IMR-90 (cell line): ENCODE data around the gene RRP1B. TPM values are rescaled to one million over a fixed set of nuclear protein-coding genes. Genes with fewer than 3 reads are reported as not detected.

Experiments used
- ATAC-seq: fragments of 200-7000 bp; cut with Tn5 transposase; 2 replicates; pipeline ENCODE4 v1.9.1; 2020; ENCODE audit warnings: low read depth, mild to moderate bottlenecking, moderate library complexity
- BruUV-seq: library from RNA; stranded (reverse); fragments of 400-500 nt; replicated peaks from 2 replicates; lab custom pipeline; 2021; lab: Mats Ljungman, UMichigan
- CTCF ChIA-PET: fragments of 300-600 bp; formaldehyde crosslinking; extraction: SDS; loops from one replicate; lab custom pipeline; 2021; ENCODE audit warnings: antibody characterized with exemption; lab: Yijun Ruan, JAX
- POLR2A ChIA-PET: fragments of 300-600 bp; sonication (Branson Sonifier 250); formaldehyde crosslinking; loops from one replicate; lab custom pipeline; 2022; ENCODE audit warnings: antibody characterized with exemption; ENCODE audit not compliant: unreplicated experiment; lab: Charles Lee
- DNase-seq: peaks from one replicate; pipeline ENCODE4 v3.0.0; 2013
- H2AFZ ChIP-seq: replicated peaks from 2 replicates; pipeline ENCODE3; 2013; ENCODE audit warnings: low read length, mild to moderate bottlenecking; ENCODE audit not compliant: poor library complexity
- H2AK5ac ChIP-seq: 2 replicates; pipeline ENCODE4 v1.6.1; 2013; ENCODE audit warnings: low read depth, low read length, inconsistent platforms
- H2AK9ac ChIP-seq: replicated peaks from 2 replicates; pipeline ENCODE3; 2013; ENCODE audit warnings: mild to moderate bottlenecking, low read depth, low read length, moderate library complexity; ENCODE audit not compliant: poor library complexity
- H2BK120ac ChIP-seq: 2 replicates; pipeline ENCODE4 v1.6.1; 2013; ENCODE audit warnings: low read depth, low read length, inconsistent platforms
- H2BK15ac ChIP-seq: 3 replicates; pipeline ENCODE4 v1.6.1; 2013; ENCODE audit warnings: low read depth, low read length, inconsistent platforms
- H2BK20ac ChIP-seq: 2 replicates; pipeline ENCODE4 v1.6.1; 2013; ENCODE audit warnings: low read depth, mild to moderate bottlenecking, inconsistent platforms, low read length, moderate library complexity
- H2BK5ac ChIP-seq: 2 replicates; pipeline ENCODE4 v1.6.1; 2013; ENCODE audit warnings: mild to moderate bottlenecking, low read depth, low read length, inconsistent platforms; ENCODE audit not compliant: poor library complexity, severe bottlenecking
- H3K14ac ChIP-seq: replicated peaks from 2 replicates; pipeline ENCODE4 v1.6.1; 2013; ENCODE audit warnings: low read depth, low read length, inconsistent platforms
- H3K18ac ChIP-seq: 2 replicates; pipeline ENCODE4 v1.6.1; 2013; ENCODE audit warnings: low read depth, low read length, control low read depth
- H3K23ac ChIP-seq: 2 replicates; pipeline ENCODE4 v1.6.1; 2013; ENCODE audit warnings: low read depth, low read length, inconsistent platforms
- H3K27ac ChIP-seq: 2 replicates; pipeline ENCODE4 v1.5.1; 2013; ENCODE audit warnings: mild to moderate bottlenecking, control low read depth, low read length; ENCODE audit not compliant: insufficient read depth
- H3K27me3 ChIP-seq: 2 replicates; pipeline ENCODE4 v1.6.1; 2013; ENCODE audit warnings: low read length; ENCODE audit not compliant: control insufficient read depth, insufficient read depth
- H3K36me3 ChIP-seq: 2 replicates; pipeline ENCODE4 v1.6.1; 2013; ENCODE audit warnings: low read length, mixed read lengths; ENCODE audit not compliant: control insufficient read depth, insufficient read depth
- H3K4ac ChIP-seq: 2 replicates; pipeline ENCODE4 v1.6.1; 2013; ENCODE audit warnings: low read depth, low read length, inconsistent platforms
- H3K4me1 ChIP-seq: 2 replicates; pipeline ENCODE4 v1.6.1; 2013; ENCODE audit warnings: low read length, mixed read lengths; ENCODE audit not compliant: control insufficient read depth, insufficient read depth
- H3K4me2 ChIP-seq: 2 replicates; pipeline ENCODE4 v1.6.1; 2013; ENCODE audit warnings: low read depth, mild to moderate bottlenecking, control low read depth, low read length, moderate library complexity
- H3K4me3 ChIP-seq: 2 replicates; pipeline ENCODE4 v1.5.1; 2013; ENCODE audit warnings: low read depth, mild to moderate bottlenecking, control low read depth, low read length, moderate library complexity; ENCODE audit not compliant: insufficient read depth
- H3K56ac ChIP-seq: 2 replicates; pipeline ENCODE4 v1.6.1; 2013; ENCODE audit warnings: low read length, inconsistent platforms; ENCODE audit not compliant: insufficient read depth; ENCODE audit errors: extremely low read depth
- H3K79me1 ChIP-seq, 2 experiments: 2 replicates each; pipeline ENCODE4 v1.6.1; 2013; ENCODE audit warnings: low read length in 2 of 2, inconsistent platforms in 1 of 2, low read depth in 1 of 2
- H3K9ac ChIP-seq: 2 replicates; pipeline ENCODE4 v1.6.1; 2013; ENCODE audit warnings: low read depth, low read length, control low read depth
- H3K9me1 ChIP-seq: 2 replicates; pipeline ENCODE4 v1.6.1; 2013; ENCODE audit warnings: low read length, inconsistent platforms; ENCODE audit not compliant: insufficient read depth
- H3K9me3 ChIP-seq: 2 replicates; pipeline ENCODE4 v1.6.1; 2013; ENCODE audit warnings: low read length; ENCODE audit not compliant: control insufficient read depth, insufficient read depth
- H4K20me1 ChIP-seq: 2 replicates; pipeline ENCODE4 v1.6.1; 2013; ENCODE audit warnings: low read length, inconsistent platforms; ENCODE audit not compliant: insufficient read depth
- H4K5ac ChIP-seq: 2 replicates; pipeline ENCODE4 v1.6.1; 2013; ENCODE audit warnings: mild to moderate bottlenecking, low read depth, low read length, control low read depth
- H4K8ac ChIP-seq, 2 experiments: 2 replicates each; pipeline ENCODE4 v1.6.1; 2013; ENCODE audit warnings: low read depth in 2 of 2, low read length in 2 of 2, control low read depth in 1 of 2, inconsistent platforms in 1 of 2
- H4K91ac ChIP-seq: 2 replicates; pipeline ENCODE4 v1.6.1; 2013; ENCODE audit warnings: low read depth, low read length, inconsistent platforms; ENCODE audit not compliant: insufficient read depth
- BHLHE40 ChIP-seq: fragments of 150-350 bp; IDR thresholded peaks from 2 replicates; pipeline ENCODE4 v1.6.1; 2016; ENCODE audit warnings: mild to moderate bottlenecking, low read depth, low read length
- CEBPB ChIP-seq: IDR thresholded peaks from 2 replicates; pipeline ENCODE4 v1.6.1; 2012; ENCODE audit warnings: low read depth, low read length, improper control_type of control experiment
- CHD1 ChIP-seq: IDR thresholded peaks from 2 replicates; pipeline ENCODE4 v1.6.1; 2012; ENCODE audit warnings: low read depth, low read length, improper control_type of control experiment
- FOS ChIP-seq: fragments of 150-350 bp; IDR thresholded peaks from 2 replicates; pipeline ENCODE4 v1.6.1; 2016; ENCODE audit warnings: low read depth, low read length
- MAFK ChIP-seq: IDR thresholded peaks from 2 replicates; pipeline ENCODE4 v1.6.1; 2012; ENCODE audit warnings: low read depth, low read length, improper control_type of control experiment
- MAZ ChIP-seq: IDR thresholded peaks from 2 replicates; pipeline ENCODE4 v1.6.1; 2012; ENCODE audit warnings: low read depth, mild to moderate bottlenecking, low read length, improper control_type of control experiment, moderate library complexity, borderline replicate concordance
- MXI1 ChIP-seq: IDR thresholded peaks from 2 replicates; pipeline ENCODE4 v1.6.1; 2012; ENCODE audit warnings: low read depth, mild to moderate bottlenecking, low read length, moderate library complexity, borderline replicate concordance
- NFE2L2 ChIP-seq: fragments of 150-350 bp; IDR thresholded peaks from 2 replicates; pipeline ENCODE4 v1.6.1; 2016; ENCODE audit warnings: low read depth, mild to moderate bottlenecking, low read length
- POLR2A ChIP-seq: IDR thresholded peaks from 2 replicates; pipeline ENCODE4 v1.6.1; 2012; ENCODE audit warnings: mild to moderate bottlenecking, low read depth, low read length
- RAD21 ChIP-seq: IDR thresholded peaks from 2 replicates; pipeline ENCODE4 v1.6.1; 2012; ENCODE audit warnings: low read length, improper control_type of control experiment
- RCOR1 ChIP-seq: IDR thresholded peaks from 2 replicates; pipeline ENCODE4 v1.6.1; 2012; ENCODE audit warnings: mild to moderate bottlenecking, low read length, improper control_type of control experiment; ENCODE audit not compliant: insufficient replicate concordance
- RFX5 ChIP-seq: IDR thresholded peaks from 2 replicates; pipeline ENCODE4 v1.8.0; 2012; ENCODE audit warnings: low read depth, mild to moderate bottlenecking, low read length, moderate library complexity
- SMC3 ChIP-seq: fragments of 150-350 bp; IDR thresholded peaks from 2 replicates; pipeline ENCODE4 v1.6.1; 2016; ENCODE audit warnings: low read depth, mild to moderate bottlenecking, antibody characterized with exemption, low read length, moderate library complexity
- WGBS, 2 experiments: methylation state at CpG; one replicate each; pipeline versions ENCODE4 v1.1.5 to v1.1.7; 2013; ENCODE audit warnings: missing lambda C conversion rate in 2 of 2; ENCODE audit not compliant: insufficient read length in 1 of 2; ENCODE audit errors: extremely low coverage in 2 of 2; 5-methylcytosine and 5-hydroxymethylcytosine counted together
- dilution Hi-C: fragments of 300-500 bp; cut with HindIII; formaldehyde crosslinking; loops from one replicate; pipeline ENCODE4 v1.14.3; 2018; ENCODE audit warnings: low sequenced_read_pairs; ENCODE audit not compliant: unreplicated experiment
- in situ Hi-C: fragments of 300-500 bp; cut with MboI; formaldehyde crosslinking; loops from 3 replicates; pipeline ENCODE4 v1.14.3; 2019; ENCODE audit warnings: low sequenced_read_pairs, inconsistent platforms, mixed read lengths
- intact Hi-C: fragments of 100-400 bp; cut with micrococcal nuclease; formaldehyde crosslinking; loops from 2 replicates; pipeline ENCODE4 v1.10.0; 2022
- polyA plus RNA-seq, 3 experiments: library from polyadenylated mRNA; depleted of rRNA; stranded (reverse); fragments of >200 nt; gene quantifications; 2 replicates each; pipeline ENCODE4 v1.2.3, GENCODE V29; 2012; ENCODE audit warnings: low replicate concordance in 1 of 3
- total RNA-seq: library from RNA; depleted of rRNA; stranded (reverse); fragments of >200 nt; gene quantifications from 2 replicates; pipeline ENCODE4 v1.2.3, GENCODE V29; 2012
- TF ChIP-seq, protein P1 (sequence below): fragments of 150-350 bp; IDR thresholded peaks from 2 replicates; pipeline ENCODE4 v1.6.1; 2016; ENCODE audit warnings: low read depth, mild to moderate bottlenecking, low read length, moderate library complexity, borderline replicate concordance
- TF ChIP-seq, protein P2 (sequence below): fragments of 150-350 bp; IDR thresholded peaks from 2 replicates; pipeline ENCODE4 v1.6.1; 2017; ENCODE audit warnings: mild to moderate bottlenecking, antibody characterized with exemption, low read length, low read depth
- TF ChIP-seq, protein P3 (sequence below): conservative IDR thresholded peaks from 2 replicates; pipeline ENCODE4 v1.5.1; 2012; ENCODE audit warnings: mild to moderate bottlenecking, low read depth, low read length, improper control_type of control experiment

RRP1B gene
- total and polyA plus RNA-seq, 2 of the 4 experiments (the other 2 are of a cell fraction), result 11.1 to 16.1 TPM

DNA sequence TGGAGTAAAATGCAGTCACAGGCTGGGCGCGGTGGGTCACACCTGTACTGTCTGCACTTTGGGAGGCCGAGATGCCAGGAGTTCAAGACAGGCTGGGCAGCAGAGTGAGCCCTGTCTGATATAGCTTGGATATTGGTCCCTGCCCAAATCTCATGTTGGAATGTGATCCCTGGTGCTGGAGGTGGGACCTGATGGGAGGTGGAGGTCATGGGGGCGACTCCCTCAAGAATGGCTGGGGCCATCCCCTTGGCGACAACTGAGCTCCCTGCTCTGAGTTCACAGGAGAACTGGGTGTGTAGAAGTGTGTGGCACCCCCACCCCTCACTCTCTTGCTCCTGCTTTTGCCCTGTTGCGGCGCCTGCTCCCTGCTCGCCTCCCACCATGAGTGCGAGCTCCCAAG is 48.1 kb downstream of the RRP1B start:
- 100% methylated on average over 1 of the region's 9 CpGs; no CpG with 5 or more reads in 1 of the 2 experiments for WGBS, 2 experiments
- peaks cover 8% of the 10 kb centered on the region; the same call in 1 of the 2 replicates for H3K4me1 ChIP-seq
- intact Hi-C loops, result no loop called here
- H3K23ac ChIP-seq, result no peak overlapping the region
- H3K79me1 ChIP-seq, result no peaks in the 10 kb centered on the region
- no peak overlapping the region for H4K8ac ChIP-seq
- CTCF ChIA-PET, result no interaction called here
- H2BK120ac ChIP-seq, result no peak overlapping the region
- H3K56ac ChIP-seq, result no peak overlapping the region
- dilution Hi-C loops, result no loop called here
- no peaks in the 10 kb centered on the region for H3K36me3 ChIP-seq
- no peak overlapping the region for H4K91ac ChIP-seq
- in situ Hi-C loops, result no loop called here
- H3K4ac ChIP-seq, result no peak overlapping the region
- DNase-seq (no peak), ATAC-seq (no peak)
- H4K5ac ChIP-seq, result no peak overlapping the region
- H2BK20ac ChIP-seq, result no peak overlapping the region
- H3K4me2 ChIP-seq, result no peak overlapping the region
- H2BK5ac ChIP-seq, result no peak overlapping the region
- H4K20me1 ChIP-seq, result no peaks in the 10 kb centered on the region
- no peak overlapping the region for H2AK5ac ChIP-seq
- H3K9me1 ChIP-seq, result no peaks in the 10 kb centered on the region
- H2AK9ac ChIP-seq, result peak overlapping the region; percentile 76
- no peaks in the 10 kb centered on the region; the same call in 1 of the 2 replicates for H3K27me3 ChIP-seq
- H3K9ac ChIP-seq, result no peak overlapping the region
- no peak overlapping the region for H3K18ac ChIP-seq
- H2AFZ ChIP-seq, result no peak overlapping the region
- BruUV-seq, result no TSS peak
- POLR2A ChIA-PET, result no interaction called here
- TF ChIP-seq CEBPB, result no peak
- no peak for TF ChIP-seq MAZ
- no peak for TF ChIP-seq BHLHE40
- TF ChIP-seq, protein P1, sequence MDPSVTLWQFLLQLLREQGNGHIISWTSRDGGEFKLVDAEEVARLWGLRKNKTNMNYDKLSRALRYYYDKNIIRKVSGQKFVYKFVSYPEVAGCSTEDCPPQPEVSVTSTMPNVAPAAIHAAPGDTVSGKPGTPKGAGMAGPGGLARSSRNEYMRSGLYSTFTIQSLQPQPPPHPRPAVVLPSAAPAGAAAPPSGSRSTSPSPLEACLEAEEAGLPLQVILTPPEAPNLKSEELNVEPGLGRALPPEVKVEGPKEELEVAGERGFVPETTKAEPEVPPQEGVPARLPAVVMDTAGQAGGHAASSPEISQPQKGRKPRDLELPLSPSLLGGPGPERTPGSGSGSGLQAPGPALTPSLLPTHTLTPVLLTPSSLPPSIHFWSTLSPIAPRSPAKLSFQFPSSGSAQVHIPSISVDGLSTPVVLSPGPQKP, result no peak
- TF ChIP-seq FOS, result no peak
- TF ChIP-seq POLR2A, result no peak
- TF ChIP-seq SMC3, result no peak
- TF ChIP-seq MXI1, result no peak
- no peak for TF ChIP-seq NFE2L2
- TF ChIP-seq, protein P2, sequence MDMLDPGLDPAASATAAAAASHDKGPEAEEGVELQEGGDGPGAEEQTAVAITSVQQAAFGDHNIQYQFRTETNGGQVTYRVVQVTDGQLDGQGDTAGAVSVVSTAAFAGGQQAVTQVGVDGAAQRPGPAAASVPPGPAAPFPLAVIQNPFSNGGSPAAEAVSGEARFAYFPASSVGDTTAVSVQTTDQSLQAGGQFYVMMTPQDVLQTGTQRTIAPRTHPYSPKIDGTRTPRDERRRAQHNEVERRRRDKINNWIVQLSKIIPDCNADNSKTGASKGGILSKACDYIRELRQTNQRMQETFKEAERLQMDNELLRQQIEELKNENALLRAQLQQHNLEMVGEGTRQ, result no peak
- no peak for TF ChIP-seq RCOR1
- TF ChIP-seq, protein P3, sequence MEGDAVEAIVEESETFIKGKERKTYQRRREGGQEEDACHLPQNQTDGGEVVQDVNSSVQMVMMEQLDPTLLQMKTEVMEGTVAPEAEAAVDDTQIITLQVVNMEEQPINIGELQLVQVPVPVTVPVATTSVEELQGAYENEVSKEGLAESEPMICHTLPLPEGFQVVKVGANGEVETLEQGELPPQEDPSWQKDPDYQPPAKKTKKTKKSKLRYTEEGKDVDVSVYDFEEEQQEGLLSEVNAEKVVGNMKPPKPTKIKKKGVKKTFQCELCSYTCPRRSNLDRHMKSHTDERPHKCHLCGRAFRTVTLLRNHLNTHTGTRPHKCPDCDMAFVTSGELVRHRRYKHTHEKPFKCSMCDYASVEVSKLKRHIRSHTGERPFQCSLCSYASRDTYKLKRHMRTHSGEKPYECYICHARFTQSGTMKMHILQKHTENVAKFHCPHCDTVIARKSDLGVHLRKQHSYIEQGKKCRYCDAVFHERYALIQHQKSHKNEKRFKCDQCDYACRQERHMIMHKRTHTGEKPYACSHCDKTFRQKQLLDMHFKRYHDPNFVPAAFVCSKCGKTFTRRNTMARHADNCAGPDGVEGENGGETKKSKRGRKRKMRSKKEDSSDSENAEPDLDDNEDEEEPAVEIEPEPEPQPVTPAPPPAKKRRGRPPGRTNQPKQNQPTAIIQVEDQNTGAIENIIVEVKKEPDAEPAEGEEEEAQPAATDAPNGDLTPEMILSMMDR, result no peak
- TF ChIP-seq RFX5, result no peak
- no peak for TF ChIP-seq MAFK
- TF ChIP-seq RAD21, result no peak
- TF ChIP-seq CHD1, result no peak
- peaks cover 2% of the 10 kb centered on the region; the same call in 1 of the 2 replicates for H3K9me3 ChIP-seq
- no peak overlapping the region for H3K27ac ChIP-seq
- H3K14ac ChIP-seq, result no peak overlapping the region
- no peak overlapping the region for H2BK15ac ChIP-seq
- no peak overlapping the region for H3K4me3 ChIP-seq
